ENCODE data around the gene APOA4.
"Not testable (repeated sequence)": the region's sequence is repeated elsewhere in the genome, so short reads cannot be mapped to it uniquely, and the experiment has no call there.

Gene APOA4

DNA sequence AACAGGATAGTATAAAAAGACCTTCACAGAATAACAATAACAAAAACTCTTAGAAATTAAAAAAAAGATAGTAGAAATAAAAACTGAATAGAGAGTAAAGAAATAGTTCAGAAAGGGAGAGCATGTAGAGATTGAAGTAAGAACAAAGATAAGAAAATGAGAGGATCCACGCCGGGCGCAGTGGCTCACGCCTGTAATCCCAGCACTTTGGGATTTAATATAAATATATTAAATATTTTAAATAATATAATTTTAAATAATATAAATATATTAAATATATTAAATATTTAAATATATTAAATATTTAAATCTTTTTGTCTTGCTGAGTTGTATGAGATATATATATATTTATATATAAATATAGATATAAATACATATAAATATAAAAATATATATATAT, 11.0 kb downstream of the APOA4 start:
- TF ChIP-seq, protein P1, sequence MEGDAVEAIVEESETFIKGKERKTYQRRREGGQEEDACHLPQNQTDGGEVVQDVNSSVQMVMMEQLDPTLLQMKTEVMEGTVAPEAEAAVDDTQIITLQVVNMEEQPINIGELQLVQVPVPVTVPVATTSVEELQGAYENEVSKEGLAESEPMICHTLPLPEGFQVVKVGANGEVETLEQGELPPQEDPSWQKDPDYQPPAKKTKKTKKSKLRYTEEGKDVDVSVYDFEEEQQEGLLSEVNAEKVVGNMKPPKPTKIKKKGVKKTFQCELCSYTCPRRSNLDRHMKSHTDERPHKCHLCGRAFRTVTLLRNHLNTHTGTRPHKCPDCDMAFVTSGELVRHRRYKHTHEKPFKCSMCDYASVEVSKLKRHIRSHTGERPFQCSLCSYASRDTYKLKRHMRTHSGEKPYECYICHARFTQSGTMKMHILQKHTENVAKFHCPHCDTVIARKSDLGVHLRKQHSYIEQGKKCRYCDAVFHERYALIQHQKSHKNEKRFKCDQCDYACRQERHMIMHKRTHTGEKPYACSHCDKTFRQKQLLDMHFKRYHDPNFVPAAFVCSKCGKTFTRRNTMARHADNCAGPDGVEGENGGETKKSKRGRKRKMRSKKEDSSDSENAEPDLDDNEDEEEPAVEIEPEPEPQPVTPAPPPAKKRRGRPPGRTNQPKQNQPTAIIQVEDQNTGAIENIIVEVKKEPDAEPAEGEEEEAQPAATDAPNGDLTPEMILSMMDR (IDR thresholded peaks at IDR 0.05; ENCODE audit: low read depth, low read length) = no peak
- DNase-seq (ENCODE audit: extremely low read depth, low read depth) = no peak

DNA sequence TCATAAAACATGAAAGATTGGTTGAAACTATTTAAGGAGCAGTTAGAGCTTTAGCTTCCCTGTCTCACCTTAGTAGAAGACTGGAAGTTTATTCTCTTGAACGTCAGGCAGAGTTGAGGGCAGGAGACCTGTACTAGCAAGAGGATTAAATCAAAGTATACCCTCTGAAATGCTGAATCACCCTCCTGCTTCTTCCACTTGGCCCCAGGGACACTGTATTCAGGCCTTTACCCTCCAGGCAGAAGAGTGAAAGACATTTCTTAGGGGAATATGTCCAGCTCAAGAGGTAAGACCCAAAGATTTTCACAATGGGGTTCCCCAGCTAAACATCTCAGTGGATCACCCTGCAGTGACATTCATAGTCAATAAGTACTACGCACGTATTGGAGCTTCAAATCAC, 11.9 kb downstream of the APOA4 start:
- TF ChIP-seq, protein P1 (IDR thresholded peaks at IDR 0.05; ENCODE audit: low read depth, low read length) = no peak
- DNase-seq (ENCODE audit: extremely low read depth, low read depth) = no peak

DNA sequence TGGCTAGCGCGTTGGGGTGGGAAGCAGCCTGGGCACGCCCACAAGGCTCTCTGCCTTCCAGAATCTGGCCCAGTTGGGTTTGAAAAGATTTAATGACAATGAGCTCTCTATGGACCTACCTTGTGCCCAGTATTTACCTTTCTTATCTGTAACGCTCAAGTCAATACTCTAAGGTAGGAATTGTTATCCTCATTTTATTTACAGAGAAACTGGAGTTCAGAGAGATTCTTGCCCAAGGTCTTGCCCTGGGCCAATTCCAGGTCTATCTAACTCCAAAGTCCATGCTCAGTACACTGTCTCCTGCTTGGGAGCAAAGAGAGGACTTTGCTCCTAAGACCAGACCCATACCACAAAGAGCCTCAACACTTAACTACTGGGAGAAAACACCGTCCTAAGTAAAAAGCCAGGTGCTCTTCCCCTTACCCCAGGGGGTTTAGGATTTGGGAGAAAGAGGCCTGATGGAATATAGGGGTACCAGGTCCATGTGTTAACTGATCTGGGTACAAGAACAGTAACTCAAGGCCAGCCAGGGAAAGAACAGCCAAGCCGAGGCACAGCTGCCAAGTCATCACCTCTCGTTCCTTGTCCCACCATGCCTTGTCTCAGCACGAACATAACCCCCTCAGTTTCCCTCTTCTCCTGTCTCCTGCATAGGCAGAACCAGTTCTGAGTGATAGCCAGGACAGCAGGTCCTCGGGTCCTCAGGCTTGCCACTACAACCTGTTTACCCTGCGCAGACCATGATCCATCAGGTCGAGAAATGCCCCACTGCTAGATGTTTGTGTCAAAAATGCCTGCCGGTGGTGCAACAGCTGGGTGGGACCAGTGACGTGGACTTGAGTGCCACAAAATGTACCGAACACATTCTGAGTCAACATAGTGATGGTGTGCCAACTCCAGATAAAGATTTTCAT, 14.6 kb downstream of the APOA4 start:
- TF ChIP-seq, protein P1 (IDR thresholded peaks at IDR 0.05; ENCODE audit: low read depth, low read length) = no peak
- DNase-seq (ENCODE audit: extremely low read depth, low read depth) = no peak

DNA sequence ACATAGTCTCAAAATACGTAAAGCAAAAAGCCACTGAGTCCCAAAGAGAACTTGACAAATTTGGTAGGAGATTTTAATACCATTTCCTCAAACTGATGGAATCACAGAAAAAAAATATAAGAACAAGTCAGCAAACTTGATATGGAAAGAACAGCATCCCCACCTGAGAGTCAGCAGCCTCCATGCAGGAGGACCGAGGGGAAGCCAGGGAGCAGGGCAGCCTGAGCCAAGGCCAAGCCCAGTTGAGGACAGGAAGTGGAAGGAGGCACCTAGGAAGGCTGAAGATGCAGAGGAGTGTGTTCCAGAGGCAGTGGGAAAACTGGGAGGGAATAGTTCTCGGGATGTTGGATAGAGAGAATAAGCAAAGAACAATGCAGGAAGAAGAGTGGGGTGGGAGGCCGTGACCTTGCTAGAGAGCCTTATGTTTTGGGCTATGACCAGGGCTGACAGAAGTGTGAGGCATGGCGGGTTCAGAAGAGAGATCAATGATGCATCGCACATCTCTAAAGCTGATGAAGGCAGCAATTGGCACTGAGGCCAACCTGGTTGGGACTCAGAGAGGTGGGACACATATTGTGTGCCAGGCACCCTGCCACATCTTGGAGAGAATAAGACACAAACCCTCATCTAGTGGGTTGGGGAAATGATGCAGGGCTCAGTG, 15.4 kb downstream of the APOA4 start:
- no peak for DNase-seq (ENCODE audit: extremely low read depth, low read depth)
- TF ChIP-seq, protein P1 (IDR thresholded peaks at IDR 0.05; ENCODE audit: low read depth, low read length) = no peak

DNA sequence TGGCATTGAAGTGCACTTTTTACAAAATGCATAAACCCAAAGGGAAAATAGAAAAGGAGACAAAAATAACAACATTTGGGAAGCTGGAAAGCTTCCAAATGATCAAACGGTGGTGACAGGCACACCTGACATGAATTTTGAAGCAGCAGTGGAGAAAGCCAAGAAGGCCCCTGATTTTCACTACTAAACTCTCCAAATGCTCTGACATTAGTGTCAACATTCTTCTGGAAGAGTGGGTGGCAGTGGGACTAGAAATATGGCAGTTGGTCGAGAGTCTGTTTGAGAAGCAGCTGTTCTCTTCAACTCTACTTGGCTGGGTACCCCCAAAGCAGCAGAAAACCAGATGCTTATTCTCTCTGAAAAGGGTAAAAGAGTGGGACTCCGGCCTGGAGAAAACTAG, 19.1 kb downstream of the APOA4 start:
- TF ChIP-seq, protein P1 (IDR thresholded peaks at IDR 0.05; ENCODE audit: low read depth, low read length) = no peak
- DNase-seq (ENCODE audit: extremely low read depth, low read depth) = no peak

DNA sequence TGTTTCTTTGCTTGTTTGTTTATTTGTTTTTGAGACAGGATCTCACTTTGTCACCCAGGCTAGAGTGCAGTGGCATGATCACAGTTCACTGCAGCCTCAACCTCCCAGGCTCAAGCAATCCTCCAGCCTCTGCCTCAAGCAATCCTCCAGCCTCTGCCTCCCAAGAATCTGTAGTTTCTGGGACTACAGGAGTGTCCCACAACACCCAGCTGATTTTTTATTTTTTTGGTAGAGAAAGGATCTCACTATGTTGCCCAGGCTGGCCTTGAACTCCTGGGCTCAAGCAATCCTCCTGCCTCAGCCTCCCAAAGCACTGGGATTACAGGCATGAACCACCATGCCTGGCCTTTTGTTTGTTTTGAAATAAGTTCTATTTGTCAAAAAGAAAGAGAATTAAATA, 21.4 kb downstream of the APOA4 start:
- not testable (repeated sequence) for DNase-seq (ENCODE audit: extremely low read depth, low read depth)

DNA sequence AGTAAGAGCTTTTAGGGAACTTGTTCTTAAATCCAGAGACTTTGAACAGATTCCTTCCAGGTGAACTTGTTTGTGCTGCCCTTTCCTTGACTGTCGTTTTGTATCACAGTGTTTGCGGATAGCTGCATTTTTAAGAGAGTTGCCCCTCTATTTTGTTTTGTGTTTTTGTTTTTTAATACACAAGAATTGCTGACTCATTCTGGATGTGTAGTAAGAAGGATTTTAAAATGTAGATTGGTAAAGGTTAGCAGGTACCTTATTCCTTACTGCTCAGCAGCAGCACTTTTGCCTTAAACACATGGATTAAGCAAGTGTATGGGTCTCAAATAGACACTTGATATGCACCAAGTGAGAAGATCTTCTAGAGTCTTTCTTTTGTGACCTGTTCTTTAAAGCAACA, 22.5 kb downstream of the APOA4 start:
- no peak for DNase-seq (ENCODE audit: extremely low read depth, low read depth)
- TF ChIP-seq, protein P1 (IDR thresholded peaks at IDR 0.05; ENCODE audit: low read depth, low read length) = no peak
